Activated CD4-positive, alpha-beta T cell treated with anti-CD3 and anti-CD28 coated beads for 24 hours (primary cell): ENCODE data around the gene RGL2.
"Not testable (repeated sequence)": the region's sequence is repeated elsewhere in the genome, so short reads cannot be mapped to it uniquely, and the experiment has no call there.

Experiments
- DNase-seq, 2 donors: peaks; one replicate each; pipeline ENCODE4 v3.0.0-alpha.2; 2020; ENCODE audit warnings: low read depth in 2 of 2

RGL2 gene

GRCh38 chr6:33298773-33299236 lies at the start of gene RGL2:
RGL2 (minus strand) TSS chr6:33298942; CDS start chr6:33298610, 332 bp downstream.
- DNase-seq = no peak

DNA sequence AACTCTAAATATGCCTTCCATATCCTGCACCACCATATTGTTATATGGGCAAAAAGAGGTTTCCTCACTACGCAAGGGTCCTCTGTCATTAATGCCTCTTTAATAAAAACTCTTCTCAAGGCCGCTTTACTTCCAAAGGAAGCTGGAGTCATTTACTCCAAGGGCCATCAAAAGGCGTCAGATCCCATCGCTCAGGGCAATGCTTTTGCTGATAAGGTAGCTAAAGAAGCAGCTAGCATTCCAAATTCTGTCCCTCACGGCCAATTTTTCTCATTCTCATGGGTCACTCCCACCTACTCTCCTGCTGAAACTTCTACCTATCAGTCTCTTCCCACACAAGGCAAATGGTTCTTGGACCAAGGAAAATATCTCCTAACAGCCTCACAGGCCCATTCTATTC lies 49.1 kb upstream of the RGL2 start:
- DNase-seq = no peak

GRCh38 chr6:33346972-33347371 lies 48.2 kb upstream of the RGL2 start:
- DNase-seq = not testable (repeated sequence)

- DNase-seq = peak in 1 of 2 donors; percentile 19
Observed at GRCh38 chr6:33344701-33345697, 46.3 kb upstream of the RGL2 start.

GRCh38 chr6:33343953-33344611 lies 45.3 kb upstream of the RGL2 start:
- no peak for DNase-seq

DNA sequence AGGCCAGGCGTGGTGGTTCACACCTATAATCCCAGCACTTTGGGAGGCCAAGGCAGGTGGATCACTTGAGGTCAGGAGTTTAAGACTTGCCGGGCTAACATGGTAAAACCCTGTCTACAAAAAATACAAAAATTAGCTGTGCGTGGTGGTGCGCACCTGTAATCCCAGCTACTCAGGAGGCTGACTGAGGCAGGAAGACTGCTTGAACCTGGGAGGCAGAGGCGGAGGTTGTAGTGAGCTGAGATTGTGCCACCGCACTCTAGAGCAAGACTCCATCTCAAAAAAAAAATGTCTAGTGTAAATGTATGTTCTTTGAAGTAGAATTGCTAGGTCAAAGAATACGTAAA lies 44.8 kb upstream of the RGL2 start:
- not testable (repeated sequence) for DNase-seq

GRCh38 chr6:33339193-33339592 lies 40.5 kb upstream of the RGL2 start:
- DNase-seq = no peak

- DNase-seq = no peak
Observed at GRCh38 chr6:33336495-33336894, 37.8 kb upstream of the RGL2 start.

GRCh38 chr6:33335916-33336315 lies 37.2 kb upstream of the RGL2 start:
- DNase-seq = no peak

DNA sequence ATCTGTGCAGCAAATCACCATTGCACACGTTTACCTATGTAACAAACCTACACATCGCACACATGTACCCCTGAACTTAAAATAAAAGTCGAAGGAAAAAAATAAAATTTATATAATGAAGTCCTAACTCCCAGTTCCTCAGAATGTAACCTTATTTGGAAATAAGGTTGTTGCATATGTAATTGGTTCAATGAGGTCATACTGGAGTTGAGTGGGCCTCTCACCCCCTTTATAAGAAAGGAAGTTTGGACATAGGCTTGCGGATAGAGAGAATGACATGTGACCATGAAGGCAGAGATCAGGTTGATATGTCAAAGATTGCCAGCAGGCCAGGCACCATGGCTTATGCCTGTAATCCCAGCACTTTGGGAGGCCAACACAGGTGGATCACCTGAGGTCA lies 34.9 kb upstream of the RGL2 start:
- DNase-seq = no peak

GRCh38 chr6:33330736-33331135 lies 32.0 kb upstream of the RGL2 start:
- no peak for DNase-seq

GRCh38 chr6:33329058-33329457 lies 30.3 kb upstream of the RGL2 start:
- no peak for DNase-seq

- no peak for DNase-seq
Observed at GRCh38 chr6:33324125-33324524, 25.4 kb upstream of the RGL2 start.

GRCh38 chr6:33323623-33323948 lies 24.8 kb upstream of the RGL2 start:
- DNase-seq = no peak

GRCh38 chr6:33321227-33321626 lies 22.5 kb upstream of the RGL2 start:
- DNase-seq = no peak

GRCh38 chr6:33320315-33321181 lies 21.8 kb upstream of the RGL2 start:
- DNase-seq = no peak

DNA sequence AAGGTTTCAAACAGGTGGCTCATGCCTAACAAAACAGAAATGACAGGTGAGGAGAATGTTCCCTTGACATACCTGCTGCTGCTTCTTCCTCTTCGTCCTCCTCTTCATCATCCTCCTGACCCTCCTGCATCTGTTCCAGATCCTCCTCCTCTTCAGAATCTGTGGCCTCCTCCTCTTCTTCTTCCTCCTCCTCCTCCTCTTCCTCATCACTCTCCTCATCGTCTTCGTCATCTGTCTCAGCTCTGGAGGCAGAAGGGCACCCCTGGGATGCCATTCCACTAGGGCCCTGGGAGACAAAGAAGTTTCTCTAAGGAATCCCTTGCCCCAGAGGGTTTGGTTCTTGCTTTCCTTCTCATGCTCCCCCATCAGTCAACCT lies 21.2 kb upstream of the RGL2 start:
- DNase-seq = no peak

DNA sequence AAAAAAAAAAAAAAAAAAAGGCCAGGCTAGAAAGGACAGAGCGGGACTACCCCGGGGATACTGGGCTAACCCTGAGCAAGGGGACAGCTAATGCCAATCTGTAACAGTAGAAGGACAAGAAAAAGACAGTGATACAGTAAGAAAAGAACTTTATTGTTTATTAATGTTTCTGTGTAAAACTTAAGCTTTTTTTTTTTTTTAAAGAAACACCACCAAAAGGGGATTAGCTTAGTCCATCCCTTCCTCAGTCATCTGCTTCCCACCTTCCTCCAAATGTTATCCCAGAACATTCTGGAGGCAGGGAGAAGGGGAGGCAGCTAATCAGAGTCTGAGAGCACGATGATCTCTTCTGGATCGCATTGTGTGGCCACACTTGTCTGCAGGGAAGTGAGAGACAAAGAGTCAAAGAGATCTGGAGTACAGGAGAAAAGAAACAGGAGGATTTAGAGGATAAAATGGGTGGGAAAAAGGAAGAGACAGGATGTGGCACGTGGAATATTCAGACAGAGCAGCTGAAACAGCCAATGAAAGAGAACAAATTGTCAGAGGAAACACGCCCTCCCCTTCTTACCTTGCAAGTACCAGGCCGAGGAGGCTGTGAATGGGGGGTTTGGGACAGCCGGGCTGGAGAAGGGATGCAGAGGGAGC lies 19.8 kb upstream of the RGL2 start:
- no peak for DNase-seq

DNA sequence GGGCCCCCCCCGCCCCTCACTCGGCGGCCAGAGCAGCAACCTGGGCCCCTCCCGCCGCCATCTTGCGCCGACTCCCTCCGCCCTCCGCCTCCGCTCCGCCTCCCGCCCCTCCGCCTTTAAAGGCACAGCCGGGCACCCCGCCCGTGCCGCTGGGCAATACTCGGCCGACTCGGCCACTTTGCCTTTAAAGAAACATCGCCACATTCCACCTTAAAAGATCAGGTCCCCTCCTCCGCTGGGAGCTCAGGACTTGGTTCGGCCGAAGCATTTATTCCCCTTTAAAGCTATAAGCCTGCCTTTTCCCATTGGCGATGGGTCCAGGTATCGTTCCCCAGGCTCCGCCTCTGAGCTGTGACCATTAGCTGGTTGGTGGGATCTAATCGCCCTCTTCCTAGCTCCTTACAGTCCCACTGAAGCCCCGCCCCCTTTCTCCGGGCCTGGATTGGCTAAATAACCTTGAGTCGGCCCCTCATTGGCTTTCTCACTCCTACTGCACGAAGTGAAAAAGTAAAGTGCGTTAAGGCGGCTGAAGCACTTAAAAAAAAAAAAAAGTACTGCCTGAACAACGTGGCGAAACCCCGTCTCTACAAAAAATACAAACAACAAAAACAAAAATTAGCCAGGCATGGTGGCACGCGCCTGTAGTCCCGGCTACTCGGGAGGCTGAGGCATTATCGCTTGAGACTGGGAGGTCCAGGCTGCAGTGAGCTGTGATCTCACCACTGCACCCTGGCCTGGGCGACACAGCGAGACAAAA lies 19.1 kb upstream of the RGL2 start, which contains the start of gene ZBTB22:
ZBTB22 (minus strand) TSS at position 76 of the 757 bp plus-strand sequence. CDS start 828 bp downstream, outside the sequence.
- peak; percentile 95 to 96 for DNase-seq

DNA sequence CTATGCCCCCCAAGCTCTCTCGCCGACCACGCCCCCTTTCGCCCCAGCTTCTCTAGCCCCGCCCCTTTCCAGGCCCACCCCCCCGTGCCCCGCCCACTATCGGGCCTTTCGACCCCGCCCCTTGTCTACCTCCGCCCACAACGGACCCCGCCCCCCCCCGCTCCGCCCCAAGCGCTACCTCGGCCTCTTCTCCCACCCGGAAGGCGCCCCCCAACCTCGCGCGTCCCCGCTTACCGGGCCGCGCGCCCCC lies 18.6 kb upstream of the RGL2 start:
- DNase-seq = peak in 1 of 2 donors; percentile 54
